Cardiac septum (tissue), 1 donor: ENCODE results near the gene REC114. TPM values are rescaled to one million over a fixed set of nuclear protein-coding genes. Genes with fewer than 3 reads are reported as not detected.
"Not testable (repeated sequence)": the region's sequence is repeated elsewhere in the genome, so short reads cannot be mapped to it uniquely, and the experiment has no call there.

ENCODE experiments used
- DNase-seq: peaks from one replicate; pipeline ENCODE4 v3.0.0-alpha.2; 2020; ENCODE audit warnings: low spot score
- intact Hi-C: fragments of 100-400 bp; cut with DNase I; formaldehyde crosslinking; loops from one replicate; pipeline ENCODE4 v1.14.0; 2022
- long read RNA-seq: library from polyadenylated mRNA; unstranded; transcript quantifications from one replicate; pipeline ENCODE4 v2.0.0, GENCODE V29; 2021
- total RNA-seq: library from RNA; stranded (reverse); fragmentation: NEBNext Ultra II Directional; extraction: Animal tissue kit (Norgen Biotek cat#: 25700); gene quantifications from one replicate; pipeline ENCODE4 v1.2.1, GENCODE V29; 2021
- donor health status: DM: no; HTN: no; CAD: no.

The REC114 gene
- total RNA-seq: not detected
- long read RNA-seq, partial matches to known transcripts: 0 of 3 reads
- long read RNA-seq, other reads (novel, unspliced or antisense): 3 of 3 reads

DNA sequence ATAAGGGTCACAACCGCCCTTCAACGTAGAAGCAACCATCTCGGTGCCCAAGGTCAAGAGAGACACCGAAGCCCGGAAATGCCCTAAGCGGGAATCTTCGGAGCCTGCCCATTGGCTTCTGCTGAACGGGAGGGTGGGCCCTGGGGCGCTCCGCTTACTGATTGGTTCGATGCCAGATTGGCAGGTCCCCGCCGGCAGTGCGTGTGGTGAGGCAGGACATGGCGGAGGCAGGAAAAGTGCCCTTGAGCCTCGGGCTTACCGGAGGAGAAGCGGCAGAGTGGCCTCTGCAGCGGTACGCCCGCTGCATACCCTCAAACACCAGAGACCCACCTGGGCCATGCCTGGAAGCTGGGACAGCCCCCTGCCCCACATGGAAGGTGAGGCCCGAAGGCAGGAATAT lies at the start of gene REC114:
Gene REC114 (plus strand): TSS at position 197 of the 400 bp plus-strand sequence. CDS start 22 bp downstream, at position 219.
- intact Hi-C loops: no loop called here
- no peak for DNase-seq

GRCh38 chr15:73393336-73393735 lies 49.6 kb upstream of the REC114 start:
- no peak for DNase-seq
- intact Hi-C loops: loop anchor here (10.0 kb wide), 1 partner anchor 241 kb away; the partner anchor contains the start of gene NPTN

GRCh38 chr15:73394782-73395181 lies 48.2 kb upstream of the REC114 start:
- peak; percentile 82 for DNase-seq
- intact Hi-C loops: loop anchor here (10.0 kb wide), 1 partner anchor 240 kb away; the partner anchor contains the start of gene NPTN

DNA sequence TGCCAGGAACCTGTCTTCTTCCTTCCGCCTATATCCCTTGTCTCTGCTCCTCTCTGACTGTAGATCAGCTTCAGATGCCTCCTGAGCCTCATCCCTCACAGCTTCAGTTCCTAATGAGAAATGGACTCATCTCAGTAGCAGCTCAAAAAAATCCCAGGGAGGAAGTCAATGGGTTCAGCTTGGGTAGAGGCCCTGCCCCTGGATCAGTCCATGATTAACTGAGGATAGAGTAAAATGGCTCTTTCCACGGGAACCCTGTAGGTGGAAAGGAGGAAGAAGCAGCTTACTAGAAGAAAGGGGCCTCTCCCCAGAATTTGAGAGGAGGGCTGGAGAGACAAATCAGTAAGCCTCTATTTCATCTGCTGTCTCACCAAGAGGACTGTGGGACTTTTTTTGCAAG lies 47.3 kb upstream of the REC114 start:
- no peak for DNase-seq
- intact Hi-C loops: loop anchor here (10.0 kb wide), 1 partner anchor 239 kb away; the partner anchor contains the start of gene NPTN

- intact Hi-C loops: loop anchor here (10.0 kb wide), 1 partner anchor 237 kb away; the partner anchor contains the start of gene NPTN
- DNase-seq: no peak
These were observed 45.5 kb upstream of the REC114 start for GRCh38 chr15:73397461-73397860.

GRCh38 chr15:73398861-73399260 lies 44.1 kb upstream of the REC114 start:
- no peak for DNase-seq
- intact Hi-C loops: loop anchor here (10.0 kb wide), 1 partner anchor 236 kb away; the partner anchor contains the start of gene NPTN

DNA sequence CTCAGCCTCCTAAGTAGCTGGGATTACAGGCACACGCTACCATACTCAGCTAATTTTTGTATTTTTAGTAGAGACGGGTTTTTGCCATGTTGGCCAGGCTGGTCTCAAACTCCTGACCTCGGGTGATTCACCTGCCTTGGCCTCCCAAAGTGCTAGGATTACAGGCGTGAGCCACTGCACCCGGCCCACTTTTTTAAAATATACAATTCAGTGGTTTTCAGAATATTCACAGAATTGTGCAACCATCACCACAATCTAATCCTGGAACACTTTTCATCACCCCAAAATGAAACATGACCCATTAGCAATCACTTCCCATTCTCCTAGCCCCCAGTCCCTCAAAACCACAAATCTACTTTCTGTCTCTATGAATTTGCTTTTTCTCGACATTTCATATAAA lies 42.7 kb upstream of the REC114 start:
- intact Hi-C loops, DNase-seq: not testable (repeated sequence)

DNA sequence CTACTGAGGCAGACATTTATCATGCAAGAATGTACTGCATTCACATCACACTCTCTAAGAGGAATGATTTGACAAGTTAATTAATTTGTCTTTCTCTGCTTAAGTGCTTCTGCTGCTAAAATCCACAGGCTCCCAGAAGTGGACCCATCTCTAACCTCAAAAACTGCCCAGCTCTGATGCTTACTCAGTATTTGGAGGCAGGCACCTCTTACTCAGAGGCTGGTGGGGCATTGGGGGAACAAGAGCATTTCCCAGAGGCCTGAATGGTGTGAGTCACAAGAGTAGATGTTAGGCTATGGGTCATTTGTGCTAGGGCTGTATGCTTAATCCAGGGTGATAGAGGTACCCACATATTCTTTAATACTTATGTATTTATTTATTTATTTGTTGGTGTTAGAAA lies 39.8 kb upstream of the REC114 start:
- no peak for DNase-seq
- intact Hi-C loops: no loop called here

DNA sequence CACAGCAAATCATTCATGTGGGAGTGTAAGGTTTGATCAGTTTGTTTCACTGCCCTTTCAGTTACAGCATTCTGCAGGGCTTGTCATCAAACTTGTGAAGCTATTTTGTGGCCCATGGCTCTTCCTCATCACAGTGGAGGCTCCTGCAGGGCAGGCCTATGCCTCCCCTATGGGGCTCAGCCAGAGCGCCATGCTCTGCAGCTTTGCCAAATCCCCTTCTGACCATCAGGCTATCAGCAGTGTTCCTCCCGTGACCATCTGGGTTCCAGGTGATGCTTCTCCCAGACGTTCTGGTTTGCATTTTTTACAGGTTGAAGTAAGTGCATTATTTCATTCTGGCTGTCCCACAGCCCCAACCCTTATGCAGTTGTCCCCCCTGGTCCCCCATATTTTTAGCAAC lies 28.1 kb upstream of the REC114 start:
- DNase-seq: no peak
- intact Hi-C loops: no loop called here

GRCh38 chr15:73424506-73424905 lies 18.5 kb upstream of the REC114 start:
- intact Hi-C loops: no loop called here
- DNase-seq: no peak

DNA sequence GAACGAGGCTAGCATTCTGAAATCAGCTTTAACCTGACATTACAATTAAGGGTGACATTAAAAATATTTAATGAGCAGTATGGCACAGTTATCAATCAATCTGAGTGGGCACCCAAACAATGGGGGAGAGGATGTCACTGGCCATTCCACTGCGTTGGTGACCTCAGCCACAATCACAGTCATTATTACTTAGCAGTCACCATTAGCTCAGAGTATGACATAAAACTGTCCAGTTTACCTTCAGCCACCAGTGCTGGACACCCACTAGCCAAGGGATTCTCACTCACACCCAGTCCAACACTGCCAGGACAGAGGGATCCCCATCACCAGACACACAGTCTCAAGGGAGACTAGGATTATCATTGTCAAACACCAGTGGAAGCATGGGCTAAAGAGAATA lies 17.5 kb upstream of the REC114 start:
- no peak for DNase-seq
- intact Hi-C loops: no loop called here

DNA sequence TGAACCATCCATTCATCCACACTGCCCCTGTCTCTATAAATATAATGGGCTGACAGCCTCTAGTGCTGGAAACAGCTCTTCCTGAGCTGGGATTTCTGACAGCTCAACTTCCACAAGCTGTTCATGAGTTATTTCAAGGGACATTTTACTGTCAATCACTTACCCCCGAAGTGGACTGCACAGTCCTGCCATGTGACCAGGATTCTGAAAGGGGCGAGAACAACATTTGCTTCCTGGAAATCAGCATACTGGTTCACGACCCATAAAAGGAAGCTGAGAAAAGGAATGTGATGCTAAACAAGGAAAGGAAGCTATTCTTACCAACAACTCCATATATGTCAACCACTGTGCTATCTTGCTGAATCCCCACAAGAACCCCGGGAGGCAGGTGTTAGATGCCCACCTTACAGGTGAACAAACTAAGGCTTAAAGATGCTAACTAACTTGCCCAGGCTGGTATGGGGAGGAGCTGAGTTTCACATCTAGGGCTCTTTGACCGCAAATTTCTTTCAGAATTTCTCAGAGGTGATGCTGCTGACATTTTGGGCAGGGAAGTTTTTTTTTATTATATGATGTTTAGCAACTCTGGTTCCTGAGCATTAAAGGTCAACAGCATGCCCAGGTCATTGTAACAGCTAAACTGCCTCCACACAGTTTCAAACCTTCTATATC lies 16.5 kb upstream of the REC114 start:
- intact Hi-C loops: no loop called here
- no peak for DNase-seq

GRCh38 chr15:73431329-73431728 lies 11.6 kb upstream of the REC114 start:
- intact Hi-C loops, DNase-seq: not testable (repeated sequence)

- intact Hi-C loops: no loop called here
- DNase-seq: no peak
These were observed 9.1 kb upstream of the REC114 start for GRCh38 chr15:73433873-73434272.

GRCh38 chr15:73436613-73437012 lies 6.4 kb upstream of the REC114 start:
- intact Hi-C loops: no loop called here
- no peak for DNase-seq

DNA sequence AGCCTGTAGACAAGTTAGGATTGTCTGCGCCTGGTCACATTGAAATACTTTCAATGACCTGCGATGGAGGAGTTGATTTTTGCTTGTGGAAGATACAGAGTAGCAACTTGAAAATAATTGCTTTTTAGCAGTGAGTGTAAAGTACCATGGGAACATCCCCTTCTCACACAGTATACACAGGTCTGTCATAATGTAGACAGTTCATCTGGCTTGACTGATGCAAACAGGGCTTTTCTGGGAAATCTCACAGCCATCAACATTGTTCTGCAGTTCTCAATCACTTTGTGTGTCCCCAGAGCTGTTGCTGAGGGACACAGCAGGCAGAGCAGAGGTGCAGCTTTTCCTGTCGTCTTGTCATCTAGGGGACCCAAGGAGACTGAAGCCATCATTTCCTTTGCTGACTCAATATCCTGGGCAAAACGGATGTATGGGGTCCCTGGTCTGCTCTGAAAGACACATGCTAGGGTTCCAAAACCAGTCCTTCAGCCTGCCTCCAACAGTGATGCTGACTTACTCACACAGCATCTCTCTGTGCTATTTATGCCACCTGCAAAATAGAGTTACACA lies 5.3 kb upstream of the REC114 start:
- no peak for DNase-seq
- intact Hi-C loops: no loop called here

GRCh38 chr15:73438651-73439050 lies 4.3 kb upstream of the REC114 start:
- intact Hi-C loops: no loop called here
- no peak for DNase-seq

GRCh38 chr15:73440571-73440970 lies 2.4 kb upstream of the REC114 start:
- no peak for DNase-seq
- intact Hi-C loops: no loop called here

GRCh38 chr15:73442421-73442820 lies 543 bp upstream of the REC114 start:
- intact Hi-C loops: no loop called here
- no peak for DNase-seq

- DNase-seq, intact Hi-C loops: not testable (repeated sequence)
These were observed 4.5 kb downstream of the REC114 start for GRCh38 chr15:73447471-73447870.

DNA sequence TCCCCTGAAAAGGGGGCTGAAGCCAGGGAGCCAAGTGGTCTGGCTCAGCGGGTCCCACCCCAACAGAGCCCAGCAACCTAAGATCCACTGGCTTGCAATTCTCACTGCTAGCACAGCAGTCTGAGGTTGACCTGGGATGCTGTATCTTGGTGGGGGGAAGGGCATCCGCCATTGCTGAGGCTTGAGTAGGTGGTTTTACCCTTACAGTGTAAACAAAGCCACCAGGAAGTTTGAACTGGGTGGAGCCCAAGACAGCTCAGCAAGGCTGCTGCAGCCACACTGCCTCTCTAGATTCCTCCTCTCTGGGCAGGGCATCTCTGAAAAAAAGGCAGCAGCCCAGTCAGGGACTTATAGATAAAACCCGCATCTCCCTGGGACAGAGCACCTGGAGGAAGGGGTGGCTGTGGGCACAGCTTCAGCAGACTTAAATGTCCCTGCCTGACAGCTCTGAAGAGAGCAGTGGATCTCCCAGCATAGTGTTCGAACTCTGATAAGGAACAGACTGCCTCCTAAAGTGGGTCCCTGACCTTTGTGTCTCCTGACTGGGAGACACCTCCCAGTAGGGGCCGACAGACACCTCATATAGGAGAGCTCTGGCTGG lies 5.3 kb downstream of the REC114 start:
- DNase-seq, intact Hi-C loops: not testable (repeated sequence)
